ENCODE data around the gene NUMBL. TPM values are rescaled to one million over a fixed set of nuclear protein-coding genes. Genes with fewer than 3 reads are reported as not detected.

NUMBL gene
- total and polyA plus RNA-seq, 2 experiments from 2014 or later, result 15.7 to 32.1 TPM

DNA sequence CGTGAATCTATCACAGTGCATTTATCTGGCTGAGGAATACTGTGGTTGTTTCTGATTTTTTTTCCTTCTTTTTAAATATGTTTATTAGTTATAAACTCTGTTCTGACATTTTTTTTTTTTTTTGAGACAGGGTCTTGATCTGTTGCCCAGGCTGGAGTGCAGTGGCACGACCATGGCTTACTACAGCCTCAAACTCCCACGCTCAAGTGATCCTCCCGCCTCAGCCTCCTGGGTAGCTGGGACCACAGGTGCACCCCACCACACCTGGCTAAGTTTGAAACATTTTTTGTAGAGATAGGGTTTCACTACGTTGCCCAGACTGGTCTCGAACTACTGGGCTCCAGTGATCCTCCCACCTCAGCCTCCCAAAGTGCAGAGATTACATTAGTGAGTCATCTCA is 6.6 kb upstream of the NUMBL start:
- DNase-seq (ENCODE audit: low spot score), result no peak
- Histone ChIP-seq H3K4me3 (no peak overlapping the region), H3K27me3 (no peaks in the 10 kb centered on the region), H2AFZ (no peak overlapping the region), H3K9me3 (ENCODE audit: low read depth) (no peaks in the 10 kb centered on the region), H3K79me2 (no peaks in the 10 kb centered on the region), H3K4me1 (ENCODE audit: insufficient read depth) (no peaks in the 10 kb centered on the region), H3K9me2 (replicated peaks; ENCODE audit: insufficient read depth) (no peaks in the 10 kb centered on the region), H3K27ac (no peak overlapping the region), H3K36me3 (replicated peaks; ENCODE audit: insufficient read depth, low read depth) (no peaks in the 10 kb centered on the region), H3K4me2 (no peak overlapping the region), H4K20me1 (ENCODE audit: insufficient read depth, poor library complexity, severe bottlenecking) (no peaks in the 10 kb centered on the region)
- TF ChIP-seq, protein P1, sequence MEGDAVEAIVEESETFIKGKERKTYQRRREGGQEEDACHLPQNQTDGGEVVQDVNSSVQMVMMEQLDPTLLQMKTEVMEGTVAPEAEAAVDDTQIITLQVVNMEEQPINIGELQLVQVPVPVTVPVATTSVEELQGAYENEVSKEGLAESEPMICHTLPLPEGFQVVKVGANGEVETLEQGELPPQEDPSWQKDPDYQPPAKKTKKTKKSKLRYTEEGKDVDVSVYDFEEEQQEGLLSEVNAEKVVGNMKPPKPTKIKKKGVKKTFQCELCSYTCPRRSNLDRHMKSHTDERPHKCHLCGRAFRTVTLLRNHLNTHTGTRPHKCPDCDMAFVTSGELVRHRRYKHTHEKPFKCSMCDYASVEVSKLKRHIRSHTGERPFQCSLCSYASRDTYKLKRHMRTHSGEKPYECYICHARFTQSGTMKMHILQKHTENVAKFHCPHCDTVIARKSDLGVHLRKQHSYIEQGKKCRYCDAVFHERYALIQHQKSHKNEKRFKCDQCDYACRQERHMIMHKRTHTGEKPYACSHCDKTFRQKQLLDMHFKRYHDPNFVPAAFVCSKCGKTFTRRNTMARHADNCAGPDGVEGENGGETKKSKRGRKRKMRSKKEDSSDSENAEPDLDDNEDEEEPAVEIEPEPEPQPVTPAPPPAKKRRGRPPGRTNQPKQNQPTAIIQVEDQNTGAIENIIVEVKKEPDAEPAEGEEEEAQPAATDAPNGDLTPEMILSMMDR (IDR thresholded peaks at IDR 0.05; ENCODE audit: poor library complexity), result no peak
- TF ChIP-seq EZH2 (IDR thresholded peaks at IDR 0.05; ENCODE audit: borderline replicate concordance) (no peak), EZH2phosphoT487 (IDR thresholded peaks at IDR 0.05; ENCODE audit: low read depth, severe bottlenecking, unreplicated experiment) (no peak)
- WGBS (ENCODE audit: low lambda C conversion rate, missing lambda C conversion rate), result 96% methylated on average over 6 of the region's 6 CpGs

DNA sequence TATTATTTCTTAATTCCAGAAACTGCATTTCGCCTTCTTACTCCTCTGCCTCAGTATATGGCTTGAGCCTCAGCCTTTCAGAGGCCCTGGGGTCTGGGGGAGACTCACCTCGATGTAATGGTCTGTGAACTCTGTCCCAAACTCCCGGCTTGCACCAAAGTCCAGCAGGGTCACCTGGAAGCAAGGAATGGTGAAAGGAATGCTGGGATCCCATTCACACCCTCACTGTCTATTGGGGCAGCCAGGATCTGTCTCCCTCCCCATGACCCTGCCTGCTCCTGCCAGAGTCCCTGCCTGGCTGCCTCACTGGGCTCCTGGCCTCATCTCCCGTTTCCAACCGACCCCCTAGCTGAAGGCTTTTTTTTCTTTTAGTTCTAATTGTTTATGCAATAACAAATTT is 5.4 kb upstream of the NUMBL start:
- Histone ChIP-seq H3K4me2 (no peak overlapping the region), H3K4me3 (no peak overlapping the region), H2AFZ (no peak overlapping the region), H3K9me3 (ENCODE audit: low read depth) (no peaks in the 10 kb centered on the region), H3K27me3 (no peaks in the 10 kb centered on the region), H4K20me1 (ENCODE audit: insufficient read depth, poor library complexity, severe bottlenecking) (no peaks in the 10 kb centered on the region), H3K9me2 (replicated peaks; ENCODE audit: insufficient read depth) (no peaks in the 10 kb centered on the region), H3K36me3 (replicated peaks; ENCODE audit: insufficient read depth, low read depth) (no peaks in the 10 kb centered on the region), H3K4me1 (ENCODE audit: insufficient read depth) (no peaks in the 10 kb centered on the region), H3K79me2 (no peaks in the 10 kb centered on the region), H3K27ac (no peak overlapping the region)
- TF ChIP-seq EZH2phosphoT487 (IDR thresholded peaks at IDR 0.05; ENCODE audit: low read depth, severe bottlenecking, unreplicated experiment) (no peak), EZH2 (IDR thresholded peaks at IDR 0.05; ENCODE audit: borderline replicate concordance) (no peak)
- TF ChIP-seq, protein P1 (IDR thresholded peaks at IDR 0.05; ENCODE audit: poor library complexity), result no peak
- no peak for DNase-seq (ENCODE audit: low spot score)
- 92% methylated on average over 5 of the region's 5 CpGs for WGBS (ENCODE audit: low lambda C conversion rate, missing lambda C conversion rate)

DNA sequence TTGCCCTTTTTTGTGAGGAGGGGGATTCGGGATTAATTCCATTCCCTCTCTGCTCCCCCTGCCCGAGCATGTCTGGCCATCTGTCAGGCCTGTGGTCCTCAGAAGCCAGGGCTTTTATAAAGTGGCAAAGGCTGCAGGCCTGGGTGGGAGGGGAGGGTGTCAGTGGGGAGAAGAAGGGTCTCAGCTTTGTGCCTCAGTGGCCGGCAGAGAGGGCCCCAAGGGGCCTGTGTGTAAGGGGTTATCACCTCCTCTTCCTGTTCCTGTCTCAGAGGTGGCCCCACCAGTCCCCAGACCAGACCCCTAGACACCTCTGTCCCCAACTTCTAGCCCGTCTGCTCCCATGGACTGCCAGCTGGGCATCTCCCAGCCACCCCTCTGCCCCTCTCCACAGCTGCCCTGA is 3.4 kb upstream of the NUMBL start:
- H3K4me2 ChIP-seq, result no peak overlapping the region
- no peak overlapping the region for H3K27ac ChIP-seq
- no peak overlapping the region for H2AFZ ChIP-seq
- no peaks in the 10 kb centered on the region for H3K36me3 ChIP-seq (replicated peaks; ENCODE audit: insufficient read depth, low read depth)
- H3K4me3 ChIP-seq, result no peak overlapping the region
- 86% methylated on average over 3 of the region's 4 CpGs for WGBS (ENCODE audit: low lambda C conversion rate, missing lambda C conversion rate)
- TF ChIP-seq EZH2 (IDR thresholded peaks at IDR 0.05; ENCODE audit: borderline replicate concordance), result no peak
- TF ChIP-seq EZH2phosphoT487 (IDR thresholded peaks at IDR 0.05; ENCODE audit: low read depth, severe bottlenecking, unreplicated experiment), result no peak
- TF ChIP-seq, protein P1 (IDR thresholded peaks at IDR 0.05; ENCODE audit: poor library complexity), result no peak
- H3K27me3 ChIP-seq, result no peaks in the 10 kb centered on the region
- no peaks in the 10 kb centered on the region for H3K9me2 ChIP-seq (replicated peaks; ENCODE audit: insufficient read depth)
- H3K9me3 ChIP-seq (ENCODE audit: low read depth), result no peaks in the 10 kb centered on the region
- H4K20me1 ChIP-seq (ENCODE audit: insufficient read depth, poor library complexity, severe bottlenecking), result no peaks in the 10 kb centered on the region
- peaks cover 2% of the 10 kb centered on the region for H3K4me1 ChIP-seq (ENCODE audit: insufficient read depth)
- H3K79me2 ChIP-seq, result peaks cover 13% of the 10 kb centered on the region
- no peak for DNase-seq (ENCODE audit: low spot score)
